Mesendoderm (in vitro differentiated cells): ENCODE results near the gene TSPAN7.

ENCODE experiments used
- DNase-seq: peaks from one replicate; pipeline ENCODE4 v3.0.0; 2013
- H2AK5ac ChIP-seq: 2 replicates; pipeline ENCODE4 v1.6.1; 2013; ENCODE audit warnings: low read length, inconsistent platforms
- H2BK120ac ChIP-seq: 2 replicates; pipeline ENCODE4 v1.6.1; 2013; ENCODE audit warnings: low read depth, mild to moderate bottlenecking, low read length, moderate library complexity, mixed read lengths
- H2BK15ac ChIP-seq: replicated peaks from 2 replicates; pipeline ENCODE4 v1.6.1; 2013; ENCODE audit warnings: low read depth, mild to moderate bottlenecking, moderate library complexity
- H2BK5ac ChIP-seq: 2 replicates; pipeline ENCODE4 v1.6.1; 2013; ENCODE audit warnings: low read length, inconsistent platforms
- H3K18ac ChIP-seq: 2 replicates; pipeline ENCODE4 v1.6.1; 2013; ENCODE audit warnings: mild to moderate bottlenecking, low read length, mixed read lengths
- H3K23ac ChIP-seq: one replicate; pipeline ENCODE4 v1.6.1; 2013; ENCODE audit warnings: low read length
- H3K27ac ChIP-seq: 2 replicates; pipeline ENCODE4 v1.5.1; 2013; ENCODE audit warnings: low read depth, mild to moderate bottlenecking, inconsistent platforms, low read length, moderate library complexity
- H3K27me3 ChIP-seq: 2 replicates; pipeline ENCODE4 v1.6.1; 2013; ENCODE audit warnings: low read length, control low read depth, mild to moderate bottlenecking, inconsistent platforms; ENCODE audit not compliant: insufficient read depth, poor library complexity
- H3K36me3 ChIP-seq: 2 replicates; pipeline ENCODE4 v1.6.1; 2013; ENCODE audit warnings: low read length, inconsistent platforms; ENCODE audit not compliant: control insufficient read depth, insufficient read depth
- H3K4ac ChIP-seq: one replicate; pipeline ENCODE4 v1.6.1; 2013; ENCODE audit warnings: low read depth, mild to moderate bottlenecking, low read length, moderate library complexity
- H3K4me1 ChIP-seq: 2 replicates; pipeline ENCODE4 v1.6.1; 2013; ENCODE audit warnings: low read depth, low read length, inconsistent platforms; ENCODE audit not compliant: control insufficient read depth
- H3K4me2 ChIP-seq: 2 replicates; pipeline ENCODE4 v1.6.1; 2013; ENCODE audit warnings: low read length
- H3K4me3 ChIP-seq: 2 replicates; pipeline ENCODE4 v1.5.1; 2013; ENCODE audit warnings: mild to moderate bottlenecking, low read length
- H3K56ac ChIP-seq: one replicate; pipeline ENCODE4 v1.6.1; 2013; ENCODE audit warnings: low read length
- H3K79me1 ChIP-seq: 2 replicates; pipeline ENCODE4 v1.6.1; 2013; ENCODE audit warnings: low read length, inconsistent platforms
- H3K79me2 ChIP-seq: 2 replicates; pipeline ENCODE4 v1.6.1; 2013; ENCODE audit warnings: mild to moderate bottlenecking, low read length; ENCODE audit not compliant: control insufficient read depth, insufficient read depth
- H3K9ac ChIP-seq: 2 replicates; pipeline ENCODE4 v1.6.1; 2013; ENCODE audit warnings: low read length, inconsistent platforms
- H4K5ac ChIP-seq: one replicate; pipeline ENCODE4 v1.6.1; 2013; ENCODE audit warnings: low read length
- H4K8ac ChIP-seq: one replicate; pipeline ENCODE4 v1.6.1; 2013; ENCODE audit warnings: low read depth, mild to moderate bottlenecking, control low read depth, low read length, moderate library complexity
- WGBS: extraction: QIAGEN DNeasy Blood & Tissue Kit; methylation state at CpG from one replicate; pipeline ENCODE4 v1.1.7; 2013; ENCODE audit warnings: low lambda C conversion rate, missing lambda C conversion rate; ENCODE audit not compliant: insufficient coverage; ENCODE audit errors: extremely low coverage; 5-methylcytosine and 5-hydroxymethylcytosine counted together

Gene TSPAN7

GRCh38 chrX:38596939-38597338 lies 35.6 kb downstream of the TSPAN7 start:
- no peak overlapping the region for H3K9ac ChIP-seq
- no peak overlapping the region for H4K8ac ChIP-seq
- no peak overlapping the region for H3K4me2 ChIP-seq
- no peak overlapping the region for H3K4me3 ChIP-seq
- no peak overlapping the region for H2AK5ac ChIP-seq
- no peak overlapping the region for H3K23ac ChIP-seq
- H3K4ac ChIP-seq: no peak overlapping the region
- H3K27ac ChIP-seq: no peak overlapping the region
- no peak overlapping the region for H3K56ac ChIP-seq
- no CpG with 5 or more reads among the region's 2 CpGs for WGBS
- DNase-seq: no peak
- H3K79me1 ChIP-seq: no peaks in the 10 kb centered on the region
- H4K5ac ChIP-seq: no peak overlapping the region
- no peak overlapping the region for H2BK15ac ChIP-seq
- H3K4me1 ChIP-seq: no peaks in the 10 kb centered on the region
- H3K27me3 ChIP-seq: no peaks in the 10 kb centered on the region
- H3K36me3 ChIP-seq: no peaks in the 10 kb centered on the region
- no peak overlapping the region for H3K18ac ChIP-seq
- H2BK5ac ChIP-seq: no peak overlapping the region
- H3K79me2 ChIP-seq: no peaks in the 10 kb centered on the region
- H2BK120ac ChIP-seq: no peak overlapping the region

- Histone ChIP-seq H3K4me1 (no peaks in the 10 kb centered on the region), H3K4me2 (no peak overlapping the region), H3K27ac (no peak overlapping the region), H2BK5ac (no peak overlapping the region), H3K23ac (no peak overlapping the region), H4K5ac (no peak overlapping the region), H2BK15ac (no peak overlapping the region), H3K56ac (no peak overlapping the region), H3K27me3 (no peaks in the 10 kb centered on the region), H3K4me3 (no peak overlapping the region), H3K36me3 (no peaks in the 10 kb centered on the region), H3K79me2 (no peaks in the 10 kb centered on the region), H3K79me1 (no peaks in the 10 kb centered on the region), H3K9ac (no peak overlapping the region), H2BK120ac (no peak overlapping the region), H4K8ac (no peak overlapping the region), H3K4ac (no peak overlapping the region), H2AK5ac (no peak overlapping the region), H3K18ac (no peak overlapping the region)
- DNase-seq: no peak
- WGBS: no CpG with 5 or more reads among the region's 3 CpGs
Measured at GRCh38 chrX:38599796-38600755, 38.7 kb downstream of the TSPAN7 start.

GRCh38 chrX:38601866-38602265 lies 40.5 kb downstream of the TSPAN7 start:
- H3K27ac ChIP-seq: no peak overlapping the region
- no peak overlapping the region for H3K4me2 ChIP-seq
- no peak overlapping the region for H3K4me3 ChIP-seq
- no peak for DNase-seq
- no peak overlapping the region for H3K4ac ChIP-seq
- H2BK120ac ChIP-seq: no peak overlapping the region
- H3K4me1 ChIP-seq: no peaks in the 10 kb centered on the region
- H4K5ac ChIP-seq: no peak overlapping the region
- H3K36me3 ChIP-seq: no peaks in the 10 kb centered on the region
- H4K8ac ChIP-seq: no peak overlapping the region
- H2BK5ac ChIP-seq: no peak overlapping the region
- no peaks in the 10 kb centered on the region for H3K79me2 ChIP-seq
- H3K56ac ChIP-seq: no peak overlapping the region
- H3K9ac ChIP-seq: no peak overlapping the region
- H3K18ac ChIP-seq: no peak overlapping the region
- no peak overlapping the region for H2AK5ac ChIP-seq
- H3K23ac ChIP-seq: no peak overlapping the region
- no peak overlapping the region for H2BK15ac ChIP-seq
- H3K79me1 ChIP-seq: no peaks in the 10 kb centered on the region
- H3K27me3 ChIP-seq: no peaks in the 10 kb centered on the region

- H3K9ac ChIP-seq: no peak overlapping the region
- H3K4me2 ChIP-seq: no peak overlapping the region
- H4K5ac ChIP-seq: no peak overlapping the region
- H3K79me2 ChIP-seq: no peaks in the 10 kb centered on the region
- no peak for DNase-seq
- H3K4me1 ChIP-seq: no peaks in the 10 kb centered on the region
- WGBS: no CpG with 5 or more reads among the region's 3 CpGs
- no peak overlapping the region for H2AK5ac ChIP-seq
- H3K27ac ChIP-seq: no peak overlapping the region
- H3K4me3 ChIP-seq: no peak overlapping the region
- H4K8ac ChIP-seq: no peak overlapping the region
- H3K79me1 ChIP-seq: no peaks in the 10 kb centered on the region
- H3K36me3 ChIP-seq: no peaks in the 10 kb centered on the region
- H2BK5ac ChIP-seq: no peak overlapping the region
- no peak overlapping the region for H2BK15ac ChIP-seq
- no peak overlapping the region for H2BK120ac ChIP-seq
- H3K18ac ChIP-seq: no peak overlapping the region
- no peaks in the 10 kb centered on the region for H3K27me3 ChIP-seq
- no peak overlapping the region for H3K56ac ChIP-seq
- no peak overlapping the region for H3K23ac ChIP-seq
- H3K4ac ChIP-seq: no peak overlapping the region
Measured at GRCh38 chrX:38606821-38607220, 45.5 kb downstream of the TSPAN7 start.

- Histone ChIP-seq H3K4me2 (no peak overlapping the region), H3K23ac (no peak overlapping the region), H3K9ac (no peak overlapping the region), H2BK5ac (no peak overlapping the region), H3K4me3 (no peak overlapping the region), H4K5ac (no peak overlapping the region), H3K36me3 (no peaks in the 10 kb centered on the region), H3K4me1 (no peaks in the 10 kb centered on the region), H3K79me1 (no peaks in the 10 kb centered on the region), H3K56ac (no peak overlapping the region), H2BK15ac (no peak overlapping the region), H3K27ac (no peak overlapping the region), H3K4ac (no peak overlapping the region), H3K18ac (no peak overlapping the region), H3K27me3 (no peaks in the 10 kb centered on the region), H4K8ac (no peak overlapping the region), H2AK5ac (no peak overlapping the region), H3K79me2 (no peaks in the 10 kb centered on the region), H2BK120ac (no peak overlapping the region)
- WGBS: no CpG with 5 or more reads among the region's 4 CpGs
- DNase-seq: no peak
Measured at GRCh38 chrX:38607976-38608375, 46.6 kb downstream of the TSPAN7 start.

GRCh38 chrX:38610849-38611248 lies 49.5 kb downstream of the TSPAN7 start:
- H3K4me1 ChIP-seq: no peaks in the 10 kb centered on the region
- no peaks in the 10 kb centered on the region for H3K27me3 ChIP-seq
- H3K4me2 ChIP-seq: no peak overlapping the region
- no peaks in the 10 kb centered on the region for H3K79me1 ChIP-seq
- no peak overlapping the region for H2BK15ac ChIP-seq
- no peak overlapping the region for H3K56ac ChIP-seq
- no peak overlapping the region for H3K27ac ChIP-seq
- no peak overlapping the region for H2BK5ac ChIP-seq
- no CpG with 5 or more reads among the region's 6 CpGs for WGBS
- H2AK5ac ChIP-seq: no peak overlapping the region
- H3K18ac ChIP-seq: no peak overlapping the region
- no peaks in the 10 kb centered on the region for H3K79me2 ChIP-seq
- no peaks in the 10 kb centered on the region for H3K36me3 ChIP-seq
- H3K4me3 ChIP-seq: no peak overlapping the region
- H3K9ac ChIP-seq: no peak overlapping the region
- H3K4ac ChIP-seq: no peak overlapping the region
- no peak overlapping the region for H4K8ac ChIP-seq
- no peak overlapping the region for H4K5ac ChIP-seq
- H2BK120ac ChIP-seq: no peak overlapping the region
- no peak overlapping the region for H3K23ac ChIP-seq
- DNase-seq: no peak
